Neural crest cell (in vitro differentiated cells): ENCODE results near the gene KRT78. TPM values are rescaled to one million over a fixed set of nuclear protein-coding genes. Genes with fewer than 3 reads are reported as not detected.
"Not testable (repeated sequence)": the region's sequence is repeated elsewhere in the genome, so short reads cannot be mapped to it uniquely, and the experiment has no call there.

Experiments
- DNase-seq: peaks from one replicate; pipeline ENCODE4 v3.0.0; 2021; ENCODE audit warnings: low read depth, mixed read lengths, low spot score
- H3K27ac Mint-ChIP-seq: one replicate; pipeline ENCODE4 v1.8.0; 2021; ENCODE audit warnings: mild to moderate bottlenecking, mixed read lengths; ENCODE audit not compliant: unreplicated experiment
- H3K27me3 Mint-ChIP-seq: 2 replicates; pipeline ENCODE4 v1.8.0; 2021; ENCODE audit warnings: low read depth, mild to moderate bottlenecking, mixed read lengths
- H3K36me3 Mint-ChIP-seq: 2 replicates; pipeline ENCODE4 v1.8.0; 2021; ENCODE audit warnings: low read depth, mild to moderate bottlenecking, mixed read lengths
- H3K4me1 Mint-ChIP-seq: 2 replicates; pipeline ENCODE4 v1.8.0; 2021; ENCODE audit warnings: mixed read lengths
- H3K4me3 Mint-ChIP-seq: one replicate; pipeline ENCODE4 v1.8.0; 2021; ENCODE audit warnings: mild to moderate bottlenecking, mixed read lengths
- H3K9me3 Mint-ChIP-seq: 2 replicates; pipeline ENCODE4 v1.8.0; 2021; ENCODE audit warnings: mixed read lengths
- CTCF ChIP-seq: fragments of 200-600 bp; sonication (generic); conservative IDR thresholded peaks from 2 replicates; pipeline ENCODE4 v1.5.0; 2021; ENCODE audit warnings: antibody characterized with exemption, mild to moderate bottlenecking
- total RNA-seq: library from RNA; stranded (reverse); gene quantifications from 2 replicates; pipeline ENCODE4 v1.2.1, GENCODE V29; 2021

KRT78 gene
- total RNA-seq, 1 donor from 2014 or later, result not detected

- no peak overlapping the region for H3K27ac Mint-ChIP-seq
- DNase-seq, result no peak
- H3K4me1 Mint-ChIP-seq, result no peaks in the 10 kb centered on the region
- H3K36me3 Mint-ChIP-seq, result no peaks in the 10 kb centered on the region
- no peak for TF ChIP-seq CTCF
- no peaks in the 10 kb centered on the region for H3K9me3 Mint-ChIP-seq
- H3K4me3 Mint-ChIP-seq, result no peak overlapping the region
- H3K27me3 Mint-ChIP-seq, result no peaks in the 10 kb centered on the region
Observed at GRCh38 chr12:52891044-52891443, 42.2 kb upstream of the KRT78 start.

GRCh38 chr12:52890417-52890816 is 41.6 kb upstream of the KRT78 start:
- Mint-ChIP-seq H3K4me1 (no peaks in the 10 kb centered on the region), H3K27ac (no peak overlapping the region), H3K36me3 (no peaks in the 10 kb centered on the region), H3K4me3 (no peak overlapping the region), H3K27me3 (no peaks in the 10 kb centered on the region), H3K9me3 (no peaks in the 10 kb centered on the region)
- TF ChIP-seq CTCF, result no peak
- DNase-seq, result no peak

- H3K27ac Mint-ChIP-seq, result no peak overlapping the region
Observed at GRCh38 chr12:52884526-52885293, 35.9 kb upstream of the KRT78 start.

GRCh38 chr12:52880499-52880898 is 31.7 kb upstream of the KRT78 start:
- Mint-ChIP-seq H3K4me3 (peak overlapping the region; percentile 83), H3K27me3 (peaks cover 17% of the 10 kb centered on the region)
- not testable (repeated sequence) for DNase-seq, H3K36me3 Mint-ChIP-seq, H3K27ac Mint-ChIP-seq, H3K9me3 Mint-ChIP-seq, H3K4me1 Mint-ChIP-seq

More at GRCh38 chr12:52884526-52885293, 35.9 kb upstream of the KRT78 start:
- Mint-ChIP-seq H3K4me3 (no peak overlapping the region), H3K36me3 (no peaks in the 10 kb centered on the region), H3K27me3 (peaks cover 10% of the 10 kb centered on the region), H3K4me1 (peaks cover 6% of the 10 kb centered on the region), H3K9me3 (no peaks in the 10 kb centered on the region)
- DNase-seq, result peak; percentile 90
- peak; percentile 99 for TF ChIP-seq CTCF

GRCh38 chr12:52879394-52880351 is 30.9 kb upstream of the KRT78 start:
- Mint-ChIP-seq H3K4me1 (peaks cover 10% of the 10 kb centered on the region), H3K27me3 (peaks cover 19% of the 10 kb centered on the region), H3K36me3 (no peaks in the 10 kb centered on the region), H3K9me3 (no peaks in the 10 kb centered on the region), H3K4me3 (peak overlapping the region; percentile 83), H3K27ac (no peak overlapping the region)
- peak; percentile 77 for DNase-seq
- peak; percentile 76 for TF ChIP-seq CTCF
